ENCODE measurements around the gene TSC22D3. TPM values are rescaled to one million over a fixed set of nuclear protein-coding genes. Genes with fewer than 3 reads are reported as not detected.

The TSC22D3 gene
- total RNA-seq, 4 donors from 2014 or later, result 101 to 786 (median 475) TPM

- DNase-seq, result no peak
- Histone ChIP-seq H3K4me1 (peaks cover 0 to 10% of the 10 kb centered on the region in 2 donors), H3K27me3 (no peaks in the 10 kb centered on the region), H3K4me3 (no peak overlapping the region), H3K27ac (peak overlapping the region; percentile 94), H3K36me3 (no peaks in the 10 kb centered on the region), H3K9me3 (no peaks in the 10 kb centered on the region)
- TF ChIP-seq POLR2A (IDR thresholded peaks at IDR 0.05) (no peak), CTCF (IDR thresholded peaks at IDR 0.05) (no peak)
- intact Hi-C loops (cut with DNase I; ENCODE audit: low total_unique reads), result loop anchor here (2.0 kb wide), 1 partner anchor 39 kb away; no protein-coding TSS in a partner anchor
Observed at GRCh38 chrX:107677909-107678308, 97.7 kb downstream of the TSC22D3 start.

- peak overlapping the region; percentile 94 for H3K27ac ChIP-seq
- TF ChIP-seq CTCF (IDR thresholded peaks at IDR 0.05) (no peak), POLR2A (IDR thresholded peaks at IDR 0.05) (no peak)
- H3K36me3 ChIP-seq, result no peaks in the 10 kb centered on the region
- peak overlapping the region in 1 of 2 donors; percentile 27 for H3K4me3 ChIP-seq
- peaks cover 0 to 6% of the 10 kb centered on the region in 2 donors for H3K4me1 ChIP-seq
- no peak for DNase-seq
- intact Hi-C loops (cut with DNase I; ENCODE audit: low total_unique reads), result loop anchor here (2.0 kb wide), 1 partner anchor 39 kb away; no protein-coding TSS in a partner anchor
- no peaks in the 10 kb centered on the region for H3K9me3 ChIP-seq
- no peaks in the 10 kb centered on the region for H3K27me3 ChIP-seq
Observed at GRCh38 chrX:107677501-107677901, 98.1 kb downstream of the TSC22D3 start.

GRCh38 chrX:107676559-107677378, 98.8 kb downstream of the TSC22D3 start:
- Histone ChIP-seq H3K36me3 (no peaks in the 10 kb centered on the region), H3K27me3 (no peaks in the 10 kb centered on the region), H3K27ac (peak overlapping the region; percentile 94), H3K9me3 (no peaks in the 10 kb centered on the region), H3K4me3 (peak overlapping the region; percentile 52 to 63), H3K4me1 (peaks cover 0 to 6% of the 10 kb centered on the region in 2 donors)
- intact Hi-C loops (cut with DNase I; ENCODE audit: low total_unique reads), result loop anchor here (2.0 kb wide), 1 partner anchor 40 kb away; no protein-coding TSS in a partner anchor
- TF ChIP-seq CTCF (IDR thresholded peaks at IDR 0.05) (no peak), POLR2A (IDR thresholded peaks at IDR 0.05) (peak; percentile 41 to 74)
- peak; percentile 84 to 87 for DNase-seq

GRCh38 chrX:107675823-107676555, 99.6 kb downstream of the TSC22D3 start:
- Histone ChIP-seq H3K27me3 (no peaks in the 10 kb centered on the region), H3K4me3 (peak overlapping the region; percentile 52 to 63), H3K9me3 (no peaks in the 10 kb centered on the region), H3K36me3 (no peaks in the 10 kb centered on the region), H3K27ac (peak overlapping the region; percentile 94), H3K4me1 (peaks cover 0 to 6% of the 10 kb centered on the region in 2 donors)
- peak; percentile 45 to 60 for DNase-seq
- intact Hi-C loops (cut with DNase I; ENCODE audit: low total_unique reads), result loop anchor here (2.0 kb wide), 1 partner anchor 41 kb away; no protein-coding TSS in a partner anchor
- TF ChIP-seq POLR2A (IDR thresholded peaks at IDR 0.05) (no peak), CTCF (IDR thresholded peaks at IDR 0.05) (no peak)

GRCh38 chrX:107675365-107675654, 100.3 kb downstream of the TSC22D3 start:
- Histone ChIP-seq H3K9me3 (no peaks in the 10 kb centered on the region), H3K27ac (peak overlapping the region; percentile 94), H3K36me3 (no peaks in the 10 kb centered on the region), H3K27me3 (no peaks in the 10 kb centered on the region), H3K4me3 (peak overlapping the region; percentile 52 to 63), H3K4me1 (peaks cover 0 to 6% of the 10 kb centered on the region in 2 donors)
- no peak for TF ChIP-seq POLR2A (IDR thresholded peaks at IDR 0.05)
- no peak for DNase-seq
- intact Hi-C loops (cut with DNase I; ENCODE audit: low total_unique reads), result no loop called here

Data from uterus (tissue), 4 donors.